HEK293T (cell line): ENCODE data around the gene AMBN.
"Not testable (repeated sequence)": the region's sequence is repeated elsewhere in the genome, so short reads cannot be mapped to it uniquely, and the experiment has no call there.

Experiments used
- ARNT ChIP-seq: fragments of 450-650 bp; IDR thresholded peaks from 2 replicates; pipeline ENCODE4 v1.6.1; 2017; ENCODE audit warnings: mild to moderate bottlenecking
- BHLHE40 ChIP-seq: fragments of 450-650 bp; IDR thresholded peaks from 2 replicates; pipeline ENCODE4 v1.6.1; 2016; ENCODE audit warnings: mild to moderate bottlenecking, moderate library complexity, borderline replicate concordance
- ELF4 ChIP-seq: fragments of 450-650 bp; IDR thresholded peaks from 2 replicates; pipeline ENCODE4 v1.6.1; 2017; ENCODE audit warnings: antibody characterized with exemption
- FOXA1 ChIP-seq: fragments of 450-650 bp; IDR thresholded peaks from 2 replicates; pipeline ENCODE4 v1.6.1; 2016; ENCODE audit warnings: mild to moderate bottlenecking
- FOXM1 ChIP-seq: fragments of 450-650 bp; IDR thresholded peaks from 2 replicates; pipeline ENCODE4 v1.6.1; 2017; ENCODE audit warnings: mild to moderate bottlenecking, borderline replicate concordance
- SP1 ChIP-seq: fragments of 450-650 bp; IDR thresholded peaks from 2 replicates; pipeline ENCODE4 v1.6.1; 2017
- SUZ12 ChIP-seq: fragments of 450-650 bp; IDR thresholded peaks from 2 replicates; pipeline ENCODE4 v1.6.1; 2016; ENCODE audit warnings: mild to moderate bottlenecking
- TARDBP ChIP-seq: fragments of 450-650 bp; IDR thresholded peaks from 2 replicates; pipeline ENCODE4 v1.6.1; 2016
- ZNF384 ChIP-seq: fragments of 450-650 bp; IDR thresholded peaks from 2 replicates; pipeline ENCODE4 v1.6.1; 2016
- TF ChIP-seq, protein P1 (sequence below): fragments of 450-650 bp; IDR thresholded peaks from 2 replicates; pipeline ENCODE4 v1.6.1; 2016

DNA sequence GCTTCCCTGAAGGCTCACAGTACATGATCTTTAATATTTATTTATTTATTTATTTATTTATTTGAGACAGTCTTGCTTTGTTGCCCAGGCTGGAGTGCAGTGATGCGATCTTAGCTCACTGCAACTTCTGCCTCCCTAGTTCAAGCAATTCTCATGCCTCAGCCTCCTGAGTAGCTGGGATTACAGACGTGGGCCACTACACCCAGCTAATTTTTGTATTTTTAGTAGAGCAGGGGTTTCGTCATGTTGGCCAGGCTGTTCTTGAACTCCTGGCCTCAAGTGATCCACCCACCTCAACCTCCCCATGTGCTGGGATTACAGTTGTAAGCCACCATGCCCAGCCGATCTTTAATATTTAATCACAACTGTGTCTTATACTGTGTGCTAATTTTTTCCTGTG is 58.7 kb downstream of the AMBN start:
- not testable (repeated sequence) for TF ChIP-seq BHLHE40, SP1, FOXM1, ELF4, ARNT, SUZ12, FOXA1, ZNF384, TARDBP
- TF ChIP-seq, protein P1, sequence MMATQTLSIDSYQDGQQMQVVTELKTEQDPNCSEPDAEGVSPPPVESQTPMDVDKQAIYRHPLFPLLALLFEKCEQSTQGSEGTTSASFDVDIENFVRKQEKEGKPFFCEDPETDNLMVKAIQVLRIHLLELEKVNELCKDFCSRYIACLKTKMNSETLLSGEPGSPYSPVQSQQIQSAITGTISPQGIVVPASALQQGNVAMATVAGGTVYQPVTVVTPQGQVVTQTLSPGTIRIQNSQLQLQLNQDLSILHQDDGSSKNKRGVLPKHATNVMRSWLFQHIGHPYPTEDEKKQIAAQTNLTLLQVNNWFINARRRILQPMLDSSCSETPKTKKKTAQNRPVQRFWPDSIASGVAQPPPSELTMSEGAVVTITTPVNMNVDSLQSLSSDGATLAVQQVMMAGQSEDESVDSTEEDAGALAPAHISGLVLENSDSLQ: not testable (repeated sequence)
